RWPE2 (cell line): ENCODE data around the gene TOR4A.

Experiments used
- ATAC-seq: fragments of 200-7000 bp; cut with Tn5 transposase; 3 replicates; pipeline ENCODE4 v1.9.1; 2021; ENCODE audit warnings: low read depth
- DNase-seq: peaks from one replicate; pipeline ENCODE4 v3.0.0-alpha.2; 2020; ENCODE audit warnings: low spot score
- H3K27ac ChIP-seq: fragments of 450-650 bp; 2 replicates; pipeline ENCODE4 v1.5.1; 2017; ENCODE audit warnings: mild to moderate bottlenecking; ENCODE audit not compliant: poor library complexity, severe bottlenecking
- H3K27me3 ChIP-seq: fragments of 250-450 bp; sonication (Bioruptor Pico); 2 replicates; pipeline ENCODE4 v1.5.1; 2021; ENCODE audit warnings: mild to moderate bottlenecking, moderate library complexity; ENCODE audit not compliant: insufficient read depth, poor library complexity, severe bottlenecking
- H3K36me3 ChIP-seq: fragments of 250-450 bp; sonication (Bioruptor Pico); 2 replicates; pipeline ENCODE4 v1.5.1; 2020; ENCODE audit warnings: low read depth, mild to moderate bottlenecking, moderate library complexity
- H3K4me1 ChIP-seq: fragments of 250-450 bp; sonication (Bioruptor Pico); 2 replicates; pipeline ENCODE4 v1.5.1; 2021; ENCODE audit warnings: mild to moderate bottlenecking, moderate library complexity; ENCODE audit not compliant: insufficient read depth, poor library complexity, severe bottlenecking
- H3K4me3 ChIP-seq: fragments of 250-450 bp; sonication (Bioruptor Pico); 2 replicates; pipeline ENCODE4 v1.5.1; 2021; ENCODE audit warnings: mild to moderate bottlenecking, moderate library complexity; ENCODE audit not compliant: severe bottlenecking
- H3K9me3 ChIP-seq: fragments of 250-450 bp; sonication (Bioruptor Pico); 2 replicates; pipeline ENCODE4 v1.5.1; 2021; ENCODE audit warnings: mild to moderate bottlenecking, moderate library complexity; ENCODE audit not compliant: severe bottlenecking
- TF ChIP-seq, protein P1 (sequence below): fragments of 450-650 bp; IDR thresholded peaks from one replicate; pipeline ENCODE4 v1.5.1; 2017; ENCODE audit warnings: mild to moderate bottlenecking, moderate library complexity; ENCODE audit not compliant: poor library complexity, severe bottlenecking

TOR4A gene

DNA sequence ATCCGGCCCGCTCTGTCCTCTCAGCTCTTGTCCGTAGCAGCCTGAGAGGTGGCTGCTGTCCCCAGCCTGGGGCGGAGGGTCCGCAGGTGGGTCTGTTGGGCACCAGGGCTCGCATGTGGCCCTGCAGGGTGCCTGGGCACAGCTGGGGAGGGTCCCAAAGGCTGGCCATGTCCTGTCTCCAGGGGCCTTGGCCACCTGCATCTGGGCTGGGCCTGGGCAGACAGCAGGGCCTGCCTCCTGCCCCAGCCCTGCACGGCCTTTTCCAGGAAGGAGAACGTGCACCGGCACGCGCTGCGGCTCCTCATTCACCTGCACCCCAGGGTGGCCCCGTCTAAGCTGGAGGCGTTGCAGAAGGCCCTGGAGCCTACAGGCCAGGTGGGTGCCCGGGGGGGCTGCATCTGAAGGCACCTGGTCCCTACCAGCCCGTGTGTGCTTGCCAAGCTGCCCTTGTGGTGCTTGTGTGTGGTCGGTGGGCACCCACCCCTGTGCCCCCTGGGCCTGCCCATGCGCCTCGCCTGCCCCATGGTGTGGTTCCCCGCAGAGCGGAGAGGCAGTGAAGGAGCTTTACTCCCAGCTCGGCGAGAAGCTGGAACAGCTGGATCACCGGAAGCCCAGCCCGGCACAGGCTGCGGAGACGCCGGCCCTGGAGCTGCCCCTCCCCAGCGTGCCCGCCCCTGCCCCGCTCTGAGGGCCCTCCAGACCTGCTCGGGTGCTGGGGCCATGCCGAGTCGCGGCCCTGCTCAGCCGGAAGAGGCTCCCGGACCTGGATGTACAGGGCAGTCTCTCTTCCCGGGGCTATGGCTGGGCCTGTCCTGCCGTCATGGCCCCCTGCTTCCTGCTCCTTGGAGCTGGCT, 5.1 kb upstream of the TOR4A start:
- ATAC-seq (no peak), DNase-seq (peak; percentile 61)
- H3K4me1 ChIP-seq = peaks cover 18% of the 10 kb centered on the region
- H3K27me3 ChIP-seq = no peaks in the 10 kb centered on the region
- H3K36me3 ChIP-seq = peaks cover 47% of the 10 kb centered on the region
- no peak overlapping the region for H3K27ac ChIP-seq
- TF ChIP-seq, protein P1, sequence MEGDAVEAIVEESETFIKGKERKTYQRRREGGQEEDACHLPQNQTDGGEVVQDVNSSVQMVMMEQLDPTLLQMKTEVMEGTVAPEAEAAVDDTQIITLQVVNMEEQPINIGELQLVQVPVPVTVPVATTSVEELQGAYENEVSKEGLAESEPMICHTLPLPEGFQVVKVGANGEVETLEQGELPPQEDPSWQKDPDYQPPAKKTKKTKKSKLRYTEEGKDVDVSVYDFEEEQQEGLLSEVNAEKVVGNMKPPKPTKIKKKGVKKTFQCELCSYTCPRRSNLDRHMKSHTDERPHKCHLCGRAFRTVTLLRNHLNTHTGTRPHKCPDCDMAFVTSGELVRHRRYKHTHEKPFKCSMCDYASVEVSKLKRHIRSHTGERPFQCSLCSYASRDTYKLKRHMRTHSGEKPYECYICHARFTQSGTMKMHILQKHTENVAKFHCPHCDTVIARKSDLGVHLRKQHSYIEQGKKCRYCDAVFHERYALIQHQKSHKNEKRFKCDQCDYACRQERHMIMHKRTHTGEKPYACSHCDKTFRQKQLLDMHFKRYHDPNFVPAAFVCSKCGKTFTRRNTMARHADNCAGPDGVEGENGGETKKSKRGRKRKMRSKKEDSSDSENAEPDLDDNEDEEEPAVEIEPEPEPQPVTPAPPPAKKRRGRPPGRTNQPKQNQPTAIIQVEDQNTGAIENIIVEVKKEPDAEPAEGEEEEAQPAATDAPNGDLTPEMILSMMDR = no peak
- no peak overlapping the region for H3K4me3 ChIP-seq
- no peaks in the 10 kb centered on the region for H3K9me3 ChIP-seq

DNA sequence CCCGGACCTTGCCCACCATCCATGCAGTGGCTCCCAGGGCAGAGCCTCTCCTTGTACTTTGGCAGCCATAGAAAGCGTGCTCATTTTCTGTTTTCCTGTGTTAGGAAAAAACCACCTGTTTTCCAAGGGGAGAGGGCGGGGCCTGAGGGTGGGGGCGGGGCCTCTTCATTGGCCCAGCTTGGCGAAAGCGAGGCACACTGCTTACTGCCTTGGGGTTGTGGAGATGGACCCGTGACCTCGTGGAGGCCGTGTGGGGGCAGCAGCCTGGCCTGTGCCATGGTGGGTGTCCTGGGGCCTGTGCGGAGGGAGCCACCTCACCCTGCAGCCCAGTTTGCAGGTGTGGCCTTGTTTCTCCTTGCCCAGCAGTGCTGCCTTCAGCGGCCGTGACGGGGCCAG, 4.4 kb upstream of the TOR4A start:
- Histone ChIP-seq H3K27ac (no peak overlapping the region), H3K4me1 (peaks cover 18% of the 10 kb centered on the region), H3K36me3 (peaks cover 43% of the 10 kb centered on the region), H3K9me3 (no peaks in the 10 kb centered on the region), H3K27me3 (no peaks in the 10 kb centered on the region), H3K4me3 (no peak overlapping the region)
- TF ChIP-seq, protein P1 = no peak
- DNase-seq = peak; percentile 43
- ATAC-seq = no peak

DNA sequence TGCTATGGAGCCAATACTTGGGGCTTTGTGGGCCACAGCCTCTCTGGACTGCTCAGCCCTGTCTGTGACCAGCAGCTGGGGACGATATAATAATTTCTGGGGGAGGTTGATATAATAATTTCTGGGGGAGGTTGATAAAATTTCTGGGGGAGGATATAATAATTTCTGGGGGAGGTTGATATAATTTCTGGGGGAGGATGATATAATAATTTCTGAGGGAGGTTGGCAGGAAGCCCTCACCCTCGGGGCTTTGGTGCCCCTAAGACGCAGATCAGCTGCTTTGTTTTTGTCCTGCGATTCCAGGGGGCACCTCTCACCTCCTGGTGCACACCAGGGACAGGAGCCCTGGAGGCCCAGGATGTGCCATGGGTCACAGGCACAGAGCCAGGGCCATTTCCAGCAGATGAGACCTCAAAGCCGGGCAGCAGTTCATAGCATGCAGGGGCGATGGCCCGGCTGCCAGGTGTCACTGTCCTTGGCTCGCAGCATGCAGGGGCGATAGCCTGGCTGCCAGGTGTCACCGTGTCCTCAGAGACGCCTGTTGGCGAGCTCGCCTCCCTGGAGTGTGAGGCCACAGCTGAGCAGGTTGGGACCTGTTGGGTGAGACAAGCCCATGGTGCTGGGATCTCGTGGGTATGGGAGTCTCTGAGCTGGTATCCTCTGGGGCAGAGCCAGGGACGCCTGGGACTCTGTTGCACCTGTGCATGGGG, 3.8 kb upstream of the TOR4A start:
- peak overlapping the region; percentile 26 for H3K27ac ChIP-seq

DNA sequence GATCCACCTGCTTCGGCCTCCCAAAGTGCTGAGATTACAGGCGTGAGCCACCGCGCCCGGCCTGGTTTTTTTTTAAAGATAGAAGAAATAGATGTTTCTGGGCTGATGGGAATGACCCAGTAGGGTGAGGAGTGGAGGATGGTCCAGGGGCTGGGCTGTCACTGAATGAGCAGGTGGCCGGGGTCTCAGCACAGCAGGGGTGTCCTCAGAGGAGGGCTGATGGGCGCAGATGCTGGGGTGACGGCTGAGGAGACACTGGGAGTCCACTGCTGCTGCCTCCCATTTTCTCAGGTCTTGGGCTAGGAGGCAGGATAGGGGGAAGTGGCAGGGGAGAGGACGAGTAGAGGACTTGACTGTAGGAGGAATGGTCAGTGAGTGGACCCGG, 2.3 kb upstream of the TOR4A start:
- Histone ChIP-seq H3K36me3 (peaks cover 35% of the 10 kb centered on the region), H3K9me3 (no peaks in the 10 kb centered on the region), H3K27me3 (no peaks in the 10 kb centered on the region), H3K27ac (peak overlapping the region; percentile 88), H3K4me3 (no peak overlapping the region), H3K4me1 (peaks cover 18% of the 10 kb centered on the region)
- TF ChIP-seq, protein P1 = no peak
- no peak for DNase-seq
- ATAC-seq = no peak

More for the DNA sequence above, 3.8 kb upstream of the TOR4A start:
- TF ChIP-seq, protein P1 = no peak
- ATAC-seq (no peak), DNase-seq (peak; percentile 67)
- peaks cover 36% of the 10 kb centered on the region for H3K36me3 ChIP-seq
- H3K9me3 ChIP-seq = no peaks in the 10 kb centered on the region
- no peaks in the 10 kb centered on the region for H3K27me3 ChIP-seq
- no peak overlapping the region for H3K4me3 ChIP-seq
- peaks cover 18% of the 10 kb centered on the region for H3K4me1 ChIP-seq
